ENCODE data around the gene EFNB1.

DNA sequence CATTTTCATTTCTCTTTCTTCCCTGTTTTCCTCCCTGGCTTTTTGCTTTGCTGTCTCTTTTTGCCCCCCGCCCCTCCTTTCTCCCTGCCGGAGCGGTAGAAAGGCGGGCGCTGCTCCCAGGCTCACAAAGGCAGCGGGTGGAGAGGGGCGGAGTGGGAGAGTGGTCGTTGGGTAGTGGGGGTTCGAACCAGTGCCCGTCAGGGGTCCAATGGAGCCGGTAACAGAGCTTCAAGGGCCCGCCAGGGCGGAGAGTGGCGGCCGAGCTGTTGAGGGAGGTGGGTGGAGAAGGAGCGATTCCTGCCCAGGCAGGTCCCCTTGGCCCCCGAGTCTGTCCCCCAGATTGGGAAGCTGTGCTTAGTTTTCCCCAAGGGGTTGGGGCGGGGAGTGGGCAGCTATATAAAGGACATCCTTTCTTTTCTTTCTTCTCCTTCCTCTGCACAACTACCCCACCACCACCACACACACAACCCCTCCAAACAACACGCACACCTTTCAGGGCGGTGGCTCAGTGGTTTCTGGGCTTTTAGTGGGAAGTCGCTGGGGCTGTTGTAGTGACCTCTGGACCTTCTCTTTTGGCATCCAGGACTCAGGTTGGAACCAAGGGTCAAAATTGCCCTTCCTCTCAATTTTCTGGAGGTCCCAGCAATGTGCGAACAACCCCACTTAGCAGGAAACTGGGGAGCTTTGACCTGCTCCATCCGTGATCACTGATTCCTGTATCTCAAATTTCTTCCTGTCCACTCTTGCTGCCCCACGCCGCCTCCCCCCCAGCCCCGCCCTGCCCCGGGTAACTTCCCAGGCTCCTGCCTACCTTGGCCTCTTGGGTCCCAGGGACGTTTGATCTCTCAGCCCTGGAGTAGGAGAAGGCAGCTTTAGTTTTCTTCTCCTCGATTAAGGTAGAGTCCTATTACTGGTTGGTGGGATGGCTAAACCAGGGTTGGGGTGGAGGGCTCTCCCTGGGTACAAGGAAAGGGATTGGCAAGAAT is 1.9 kb downstream of the EFNB1 start:
- TF ChIP-seq, protein P1, sequence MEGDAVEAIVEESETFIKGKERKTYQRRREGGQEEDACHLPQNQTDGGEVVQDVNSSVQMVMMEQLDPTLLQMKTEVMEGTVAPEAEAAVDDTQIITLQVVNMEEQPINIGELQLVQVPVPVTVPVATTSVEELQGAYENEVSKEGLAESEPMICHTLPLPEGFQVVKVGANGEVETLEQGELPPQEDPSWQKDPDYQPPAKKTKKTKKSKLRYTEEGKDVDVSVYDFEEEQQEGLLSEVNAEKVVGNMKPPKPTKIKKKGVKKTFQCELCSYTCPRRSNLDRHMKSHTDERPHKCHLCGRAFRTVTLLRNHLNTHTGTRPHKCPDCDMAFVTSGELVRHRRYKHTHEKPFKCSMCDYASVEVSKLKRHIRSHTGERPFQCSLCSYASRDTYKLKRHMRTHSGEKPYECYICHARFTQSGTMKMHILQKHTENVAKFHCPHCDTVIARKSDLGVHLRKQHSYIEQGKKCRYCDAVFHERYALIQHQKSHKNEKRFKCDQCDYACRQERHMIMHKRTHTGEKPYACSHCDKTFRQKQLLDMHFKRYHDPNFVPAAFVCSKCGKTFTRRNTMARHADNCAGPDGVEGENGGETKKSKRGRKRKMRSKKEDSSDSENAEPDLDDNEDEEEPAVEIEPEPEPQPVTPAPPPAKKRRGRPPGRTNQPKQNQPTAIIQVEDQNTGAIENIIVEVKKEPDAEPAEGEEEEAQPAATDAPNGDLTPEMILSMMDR (IDR thresholded peaks at IDR 0.05): no peak
- no peak for TF ChIP-seq EZH2 (IDR thresholded peaks at IDR 0.05; ENCODE audit: borderline replicate concordance, insufficient read depth, low read depth, low read length, poor library complexity, severe bottlenecking)
